OCI-LY1 (cell line): ENCODE data around the gene CBFA2T3.

ENCODE experiments used
- H2AFZ ChIP-seq: fragments of 200-600 bp; sonication (generic), shearing (Covaris generic); 2 replicates; pipeline ENCODE4 v1.6.0; 2014; ENCODE audit warnings: antibody characterized with exemption, mild to moderate bottlenecking, low read length
- H3F3A ChIP-seq: fragments of 200-600 bp; sonication (generic), shearing (Covaris generic); 2 replicates; pipeline ENCODE4 v1.6.0; 2014; ENCODE audit warnings: mild to moderate bottlenecking, antibody characterized with exemption, low read length, moderate library complexity; ENCODE audit not compliant: insufficient read depth
- H3K27ac ChIP-seq: fragments of 200-600 bp; sonication (generic); 2 replicates; pipeline ENCODE4 v1.5.1; 2014; ENCODE audit warnings: low read length, mixed run types, mild to moderate bottlenecking, low read depth; ENCODE audit not compliant: poor library complexity, severe bottlenecking
- H3K27me3 ChIP-seq: fragments of 200-600 bp; sonication (generic); 2 replicates; pipeline ENCODE4 v1.6.0; 2014; ENCODE audit warnings: antibody characterized with exemption, mild to moderate bottlenecking, low read length, moderate library complexity; ENCODE audit not compliant: insufficient read depth
- H3K36me3 ChIP-seq: fragments of 200-600 bp; sonication (generic); 2 replicates; pipeline ENCODE4 v1.6.1; 2014; ENCODE audit warnings: mild to moderate bottlenecking, antibody characterized with exemption, low read length, moderate library complexity, mixed read lengths; ENCODE audit not compliant: insufficient read depth
- H3K4me1 ChIP-seq: fragments of 200-600 bp; sonication (generic); 2 replicates; pipeline ENCODE4 v1.5.1; 2014; ENCODE audit warnings: mild to moderate bottlenecking, low read length, moderate library complexity; ENCODE audit not compliant: insufficient read depth, severe bottlenecking
- H3K4me2 ChIP-seq: fragments of 200-600 bp; sonication (generic), shearing (Covaris generic); 2 replicates; pipeline ENCODE4 v1.6.1; 2014; ENCODE audit warnings: low read length
- H3K4me3 ChIP-seq: fragments of 200-600 bp; sonication (generic); 2 replicates; pipeline ENCODE4 v1.5.1; 2014; ENCODE audit warnings: low read length, low read depth, mild to moderate bottlenecking, mixed read lengths; ENCODE audit not compliant: poor library complexity, severe bottlenecking
- H3K79me2 ChIP-seq: fragments of 200-600 bp; shearing (Covaris generic); 2 replicates; pipeline ENCODE4 v1.6.1; 2016; ENCODE audit warnings: mixed run types, low read length, mixed read lengths; ENCODE audit not compliant: insufficient read depth
- H3K9ac ChIP-seq: fragments of 200-600 bp; sonication (generic), shearing (Covaris generic); 2 replicates; pipeline ENCODE4 v1.6.1; 2014; ENCODE audit warnings: mild to moderate bottlenecking, low read length, mixed read lengths
- H3K9me2 ChIP-seq: fragments of 200-600 bp; sonication (generic), shearing (Covaris generic); 2 replicates; pipeline ENCODE4 v1.6.1; 2014; ENCODE audit warnings: low read depth, mild to moderate bottlenecking, low read length, mixed read lengths
- H3K9me3 ChIP-seq: fragments of 200-600 bp; shearing (Covaris generic); 2 replicates; pipeline ENCODE4 v1.6.1; 2014; ENCODE audit warnings: low read length, mixed read lengths
- H4K20me1 ChIP-seq: fragments of 200-600 bp; sonication (generic), shearing (Covaris generic); 2 replicates; pipeline ENCODE4 v1.6.0; 2016; ENCODE audit warnings: mild to moderate bottlenecking, low read length; ENCODE audit not compliant: insufficient read depth
- CTCF ChIP-seq: fragments of 200-600 bp; sonication (generic), shearing (Covaris generic); IDR thresholded peaks from 2 replicates; pipeline ENCODE4 v1.5.1; 2017; ENCODE audit warnings: mild to moderate bottlenecking, antibody characterized with exemption, low read length, moderate library complexity, mixed read lengths
- EZH2 ChIP-seq: fragments of 200-600 bp; sonication (generic), shearing (Covaris generic); IDR thresholded peaks from 2 replicates; pipeline ENCODE4 v1.8.0; 2017; ENCODE audit warnings: borderline replicate concordance, mixed run types, mild to moderate bottlenecking, antibody characterized with exemption, low read length, moderate library complexity, mixed read lengths

Gene CBFA2T3

DNA sequence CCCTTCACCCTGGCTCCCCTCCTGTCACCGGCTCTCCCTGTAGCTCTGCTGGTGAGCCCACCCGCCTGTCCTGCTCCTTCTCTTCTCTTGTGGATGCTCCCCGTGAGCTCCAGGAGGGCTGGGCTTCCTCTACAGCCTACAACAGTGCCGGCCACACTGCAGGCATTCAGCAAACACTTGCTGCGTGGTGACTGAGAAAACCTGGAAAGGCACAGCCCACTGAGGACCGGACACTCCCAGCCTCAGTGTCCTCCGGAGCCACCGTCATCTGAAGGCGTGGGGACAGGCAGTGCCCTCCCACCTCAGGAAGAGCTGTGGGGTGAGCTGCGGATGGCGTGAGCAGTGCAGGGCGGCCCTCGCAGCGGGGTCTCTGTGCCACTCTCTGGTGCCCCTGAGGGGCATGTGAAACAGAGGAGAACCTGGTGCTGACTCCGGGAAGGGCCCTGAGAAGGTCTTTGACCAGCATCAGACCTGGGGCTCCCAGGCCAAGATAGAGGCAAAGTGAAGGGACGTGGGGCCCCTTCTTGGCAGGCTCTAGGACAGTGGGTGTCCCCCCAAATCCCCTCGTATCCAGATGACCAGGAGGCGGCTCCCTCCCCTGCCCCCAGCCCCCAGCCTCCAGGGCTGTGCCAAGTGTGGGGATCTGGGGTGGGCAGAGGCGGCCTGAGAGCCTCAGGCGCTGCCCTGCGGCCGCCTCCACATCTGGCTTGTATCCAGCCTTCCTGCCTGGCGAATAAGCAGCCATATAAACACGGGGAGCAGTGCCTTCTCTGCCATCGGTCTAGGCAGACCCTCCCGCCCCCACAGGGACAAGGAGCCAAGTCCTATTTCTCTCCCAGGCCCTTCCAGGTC, 66.5 kb downstream of the CBFA2T3 start:
- Histone ChIP-seq H3F3A (no peaks in the 10 kb centered on the region), H3K9me3 (no peaks in the 10 kb centered on the region), H3K4me3 (no peak overlapping the region), H3K27ac (no peak overlapping the region), H3K79me2 (no peaks in the 10 kb centered on the region), H3K36me3 (peaks cover 16% of the 10 kb centered on the region), H3K4me2 (no peak overlapping the region), H2AFZ (no peak overlapping the region), H4K20me1 (no peaks in the 10 kb centered on the region), H3K9ac (no peak overlapping the region), H3K9me2 (no peaks in the 10 kb centered on the region), H3K4me1 (peaks cover 6% of the 10 kb centered on the region), H3K27me3 (no peaks in the 10 kb centered on the region)
- TF ChIP-seq CTCF (no peak), EZH2 (no peak)

DNA sequence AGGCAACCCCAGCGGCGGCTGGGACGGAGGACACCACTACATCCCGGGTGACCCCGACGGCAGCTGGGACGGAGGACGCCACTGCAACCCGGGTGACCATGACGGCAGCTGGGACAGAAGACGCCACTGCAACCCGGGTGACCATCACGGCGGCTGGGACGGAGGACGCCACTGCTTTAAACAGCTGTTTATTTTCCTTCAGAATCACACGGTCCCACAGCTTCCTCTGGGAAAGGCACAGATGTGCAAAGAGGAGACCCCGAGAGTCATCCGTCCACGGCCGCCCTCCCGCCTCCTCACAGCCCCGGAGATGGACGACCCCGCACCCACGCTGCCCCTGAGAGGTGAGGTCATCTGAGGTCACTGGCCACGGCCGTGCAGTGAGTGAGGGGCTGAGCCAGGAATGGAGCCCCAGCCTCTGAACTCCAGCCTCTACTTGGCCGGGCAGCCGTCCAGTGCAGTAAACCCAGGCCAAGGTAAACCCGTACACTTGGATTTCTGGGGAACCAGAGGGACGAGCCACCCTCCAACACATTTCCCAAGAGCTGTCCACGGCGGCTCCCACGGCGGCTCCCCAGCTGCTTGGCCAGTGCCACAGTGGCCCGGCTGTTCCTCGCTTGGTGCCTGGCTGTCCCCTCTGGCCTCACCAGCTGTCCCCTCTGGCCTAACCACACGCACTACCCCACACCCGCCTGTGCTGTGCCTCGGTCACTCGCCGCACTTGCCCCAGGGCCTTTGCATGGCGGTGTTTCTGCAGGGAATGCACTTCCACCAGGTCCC, 67.4 kb downstream of the CBFA2T3 start:
- H3K27ac ChIP-seq: no peak overlapping the region
- no peaks in the 10 kb centered on the region for H3K27me3 ChIP-seq
- H4K20me1 ChIP-seq: no peaks in the 10 kb centered on the region
- H2AFZ ChIP-seq: no peak overlapping the region
- H3K4me3 ChIP-seq: no peak overlapping the region
- no peaks in the 10 kb centered on the region for H3K79me2 ChIP-seq
- H3F3A ChIP-seq: no peaks in the 10 kb centered on the region
- TF ChIP-seq CTCF (no peak), EZH2 (no peak)
- H3K4me2 ChIP-seq: no peak overlapping the region
- H3K36me3 ChIP-seq: peaks cover 16% of the 10 kb centered on the region
- H3K9ac ChIP-seq: no peak overlapping the region
- H3K4me1 ChIP-seq: peaks cover 6% of the 10 kb centered on the region
- H3K9me2 ChIP-seq: no peaks in the 10 kb centered on the region
- H3K9me3 ChIP-seq: no peaks in the 10 kb centered on the region

- H2AFZ ChIP-seq: no peak overlapping the region
- H3K27ac ChIP-seq: no peak overlapping the region
- no peaks in the 10 kb centered on the region for H3K79me2 ChIP-seq
- H3K4me3 ChIP-seq: no peak overlapping the region
- no peak overlapping the region for H3K9ac ChIP-seq
- no peaks in the 10 kb centered on the region for H3F3A ChIP-seq
- H3K9me2 ChIP-seq: no peaks in the 10 kb centered on the region
- H3K36me3 ChIP-seq: peaks cover 4% of the 10 kb centered on the region
- H3K4me1 ChIP-seq: peaks cover 6% of the 10 kb centered on the region
- H3K4me2 ChIP-seq: no peak overlapping the region
- no peak for TF ChIP-seq EZH2
- TF ChIP-seq CTCF: no peak
- H3K9me3 ChIP-seq: no peaks in the 10 kb centered on the region
- no peaks in the 10 kb centered on the region for H4K20me1 ChIP-seq
- no peaks in the 10 kb centered on the region for H3K27me3 ChIP-seq
Observed at GRCh38 chr16:88908307-88908706, 68.7 kb downstream of the CBFA2T3 start.
